T-cell (primary cell): Measurements from ENCODE around the gene GPR139. TPM values are rescaled to one million over a fixed set of nuclear protein-coding genes. Genes with fewer than 3 reads are reported as not detected.

Source experiments
- ATAC-seq, 4 experiments: fragments of 200-7000 bp in 3 of 4; fragments of 150-1000 bp in 1 of 4; cut with Tn5 transposase; replicated peaks in 1 of 4; 1 replicate in 3 of 4; 2 replicates in 1 of 4; pipeline ENCODE4 v1.10.0; 2021; ENCODE audit warnings: moderate library complexity in 3 of 4, mild to moderate bottlenecking in 2 of 4, moderate number of reproducible peaks in 1 of 4
- CTCF ChIA-PET, 2 donors: fragments of 300-600 bp; sonication (Branson Sonifier 250); formaldehyde crosslinking; loops; one replicate each; lab custom pipeline; 2022; ENCODE audit warnings: antibody characterized with exemption in 2 of 2; lab: Charles Lee
- POLR2A ChIA-PET, 2 donors: fragments of 300-600 bp; sonication (Branson Sonifier 250); formaldehyde crosslinking; loops; one replicate each; lab custom pipeline; 2022; ENCODE audit warnings: antibody characterized with exemption in 2 of 2; lab: Charles Lee
- DNase-seq, 35 experiments: peaks; one replicate each; pipeline versions ENCODE4 v3.0.0 to v3.0.0-alpha.2; 2013 to 2023
- H3K27ac ChIP-seq: one replicate; pipeline ENCODE4 v1.5.1; 2013; ENCODE audit warnings: low read length
- H3K27me3 ChIP-seq, 2 experiments: replicated peaks in 1 of 2; 1 replicate in 1 of 2; 2 replicates in 1 of 2; pipeline versions ENCODE4 v1.6.1 to v1.7.0; 2013; ENCODE audit warnings: low read length in 1 of 2, mixed read lengths in 1 of 2; ENCODE audit not compliant: control insufficient read depth in 2 of 2, insufficient read depth in 2 of 2; ENCODE audit errors: extremely low read depth in 1 of 2
- H3K36me3 ChIP-seq, 2 donors: 1 replicate in 1 of 2; 2 replicates in 1 of 2; pipeline versions ENCODE4 v1.6.1 to v1.7.0; 2013; ENCODE audit warnings: low read length in 1 of 2; ENCODE audit not compliant: control insufficient read depth in 2 of 2, insufficient read depth in 1 of 2; ENCODE audit errors: extremely low read depth in 1 of 2
- H3K4me1 ChIP-seq, 2 experiments: 1 replicate in 1 of 2; 2 replicates in 1 of 2; pipeline versions ENCODE4 v1.6.1 to v1.7.0; 2013; ENCODE audit warnings: low read length in 2 of 2, mixed read lengths in 1 of 2; ENCODE audit not compliant: insufficient read depth in 2 of 2, control insufficient read depth in 1 of 2; ENCODE audit errors: extremely low read depth in 1 of 2
- H3K4me3 ChIP-seq, 2 donors: 1 replicate in 1 of 2; 2 replicates in 1 of 2; pipeline versions ENCODE4 v1.5.1 to v1.7.0; 2013; ENCODE audit warnings: mild to moderate bottlenecking in 2 of 2, low read length in 1 of 2, moderate library complexity in 1 of 2; ENCODE audit not compliant: control insufficient read depth in 1 of 2; ENCODE audit errors: extremely low read depth in 1 of 2
- H3K9me3 ChIP-seq: 2 replicates; pipeline ENCODE4 v1.7.0; 2013
- H3K27ac Mint-ChIP-seq, 2 donors: one replicate each; pipeline ENCODE4 v1.8.0; 2020 to 2021; ENCODE audit warnings: mild to moderate bottlenecking in 2 of 2, mixed read lengths in 2 of 2
- H3K27me3 Mint-ChIP-seq, 2 donors: one replicate each; pipeline ENCODE4 v1.8.0; 2021 to 2022; ENCODE audit warnings: mixed read lengths in 2 of 2
- H3K36me3 Mint-ChIP-seq: one replicate; pipeline ENCODE4 v1.8.0; 2021; ENCODE audit warnings: mixed read lengths
- H3K4me1 Mint-ChIP-seq, 3 donors: one replicate each; pipeline ENCODE4 v1.8.0; 2020 to 2022; ENCODE audit warnings: mixed read lengths in 3 of 3, mild to moderate bottlenecking in 1 of 3
- H3K4me3 Mint-ChIP-seq, 3 donors: one replicate each; pipeline ENCODE4 v1.8.0; 2020 to 2022; ENCODE audit warnings: mild to moderate bottlenecking in 3 of 3, mixed read lengths in 3 of 3, moderate library complexity in 3 of 3
- H3K9me3 Mint-ChIP-seq, 3 donors: one replicate each; pipeline ENCODE4 v1.8.0; 2020 to 2022; ENCODE audit warnings: mixed read lengths in 3 of 3
- WGBS: methylation state at CpG from one replicate; pipeline ENCODE4 v1.1.5; 2013; ENCODE audit warnings: missing lambda C conversion rate; ENCODE audit not compliant: insufficient coverage; 5-methylcytosine and 5-hydroxymethylcytosine counted together
- total RNA-seq, 35 experiments: library from RNA in 6 of 35; stranded (reverse) in 6 of 35; fragments of 120-200 nt in 1 of 35; gene quantifications; one replicate each; pipeline versions ENCODE4 v1.2.1 to v1.2.4 and lab custom pipeline; 2013 to 2026

GPR139 gene
- total RNA-seq, 5 donors from 2014 or later (not counting 1 experiment from before 2014, with no cell fraction given): not detected

DNA sequence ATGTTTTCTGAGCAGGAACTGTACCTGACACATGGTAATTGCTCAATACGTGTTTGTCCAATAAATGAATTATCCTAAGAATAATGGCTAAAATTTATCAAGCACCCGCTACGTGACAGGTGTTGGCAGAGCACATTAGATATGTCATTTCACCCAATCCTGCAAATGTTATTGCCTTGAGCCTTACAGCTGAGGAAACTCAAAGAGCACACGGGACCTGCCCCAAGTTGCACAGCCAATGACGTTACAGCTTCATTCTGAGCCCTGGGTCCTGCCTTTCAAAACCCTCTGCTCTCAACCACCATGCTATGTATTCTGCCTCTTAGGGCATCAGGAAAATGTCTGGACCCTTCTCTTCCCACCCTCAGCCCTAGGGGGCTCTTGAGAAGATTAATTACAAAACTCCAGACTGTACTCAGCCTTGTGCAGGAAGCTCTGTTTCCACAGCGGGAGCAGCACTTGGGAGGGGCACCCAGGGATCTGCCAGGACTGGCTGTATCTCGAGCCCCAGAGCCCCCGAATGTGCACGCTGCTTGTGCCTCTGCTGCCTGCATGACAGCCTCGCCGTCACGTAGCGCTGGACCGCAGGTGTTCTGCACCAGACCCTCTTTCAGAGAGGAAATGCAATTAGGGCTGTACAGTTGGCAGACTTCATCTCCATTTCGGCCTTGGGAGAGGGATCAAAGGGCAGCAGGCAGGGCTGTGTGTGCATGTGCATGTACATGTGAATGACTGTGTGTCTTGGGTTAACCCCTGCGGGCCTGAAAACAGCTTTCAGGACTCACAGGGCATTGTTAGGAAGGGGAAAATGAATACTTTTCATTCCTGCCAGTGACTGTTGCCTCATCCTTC, 71.6 kb downstream of the GPR139 start:
- WGBS: 82% methylated on average over 15 of the region's 16 CpGs

DNA sequence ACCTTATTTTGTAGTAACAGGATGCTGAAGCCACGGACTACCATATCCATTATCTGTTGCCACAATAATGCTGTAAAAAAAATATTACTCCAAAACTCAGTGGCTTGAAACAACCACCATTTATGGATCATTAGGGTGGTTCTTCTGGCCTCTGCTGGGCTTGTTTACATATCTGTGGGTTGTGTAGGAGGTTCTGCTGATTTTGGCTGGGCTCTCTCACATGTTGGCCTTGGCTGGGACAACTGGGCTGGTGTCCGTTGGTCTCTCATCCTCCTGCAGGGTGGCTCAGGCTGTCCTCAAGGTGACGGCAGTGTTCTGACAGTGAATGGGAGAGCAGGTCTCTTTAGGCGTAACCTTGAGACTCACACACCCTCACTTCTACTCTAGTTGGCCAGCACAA, 76.0 kb downstream of the GPR139 start:
- DNase-seq (no peak), ATAC-seq (no peak)
- Histone ChIP-seq H3K27ac (no peak overlapping the region), H3K9me3 (no peaks in the 10 kb centered on the region), H3K36me3 (no peaks in the 10 kb centered on the region), H3K4me1 (no peaks in the 10 kb centered on the region), H3K27me3 (peaks cover 0 to 6% of the 10 kb centered on the region in 2 experiments), H3K4me3 (no peak overlapping the region)
- no CpG with 5 or more reads among the region's 4 CpGs for WGBS
- Mint-ChIP-seq H3K4me1 (no peaks in the 10 kb centered on the region), H3K27ac (no peak overlapping the region), H3K36me3 (no peaks in the 10 kb centered on the region), H3K9me3 (peaks cover 0 to 3% (median 0%) of the 10 kb centered on the region in 3 donors), H3K27me3 (peaks cover 6 to 11% of the 10 kb centered on the region in 2 donors), H3K4me3 (no peak overlapping the region)
- CTCF ChIA-PET: interaction anchor here in 1 of 2 donors (0.6 kb wide), 1 partner anchor 138 kb away, joined by 4 read pairs; no protein-coding TSS in a partner anchor
- POLR2A ChIA-PET: no interaction called here

More for the DNA sequence above, 71.6 kb downstream of the GPR139 start:
- Mint-ChIP-seq H3K4me1 (no peaks in the 10 kb centered on the region), H3K27me3 (peaks cover 5 to 9% of the 10 kb centered on the region in 2 donors), H3K27ac (no peak overlapping the region), H3K9me3 (peaks cover 0 to 3% (median 0%) of the 10 kb centered on the region in 3 donors), H3K36me3 (no peaks in the 10 kb centered on the region), H3K4me3 (no peak overlapping the region)
- ATAC-seq (no peak), DNase-seq (no peak)
- ChIA-PET POLR2A (interaction anchor here in 1 of 2 donors (0.6 kb wide), 1 partner anchor 164 kb away, joined by 3 read pairs; no protein-coding TSS in a partner anchor), CTCF (no interaction called here)
- Histone ChIP-seq H3K27me3 (peaks cover 0 to 4% of the 10 kb centered on the region in 2 experiments), H3K4me3 (no peak overlapping the region), H3K4me1 (no peaks in the 10 kb centered on the region), H3K9me3 (no peaks in the 10 kb centered on the region), H3K36me3 (no peaks in the 10 kb centered on the region), H3K27ac (no peak overlapping the region)

DNA sequence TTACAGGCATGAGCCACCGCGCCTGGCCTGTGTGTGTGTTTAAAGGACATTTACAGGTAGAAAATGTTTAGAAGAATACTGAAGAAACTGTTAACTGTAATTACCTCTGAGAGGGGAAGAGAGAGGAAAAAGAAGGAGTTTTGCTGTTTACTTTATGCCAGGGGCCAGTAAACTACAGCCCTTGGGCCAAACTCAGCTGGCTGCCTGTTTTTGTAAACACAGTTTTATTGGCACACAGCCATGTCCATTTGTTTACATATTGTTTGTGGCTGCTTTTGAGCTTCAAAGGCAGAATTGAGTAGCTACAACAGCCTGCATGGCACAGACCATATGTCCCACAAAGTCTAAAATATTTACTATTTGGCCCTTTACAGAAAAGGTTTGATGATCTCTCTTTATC, 76.4 kb downstream of the GPR139 start:
- H3K27ac ChIP-seq: no peak overlapping the region
- H3K27me3 ChIP-seq: peaks cover 0 to 5% of the 10 kb centered on the region in 2 experiments
- no peaks in the 10 kb centered on the region for H3K36me3 ChIP-seq

DNA sequence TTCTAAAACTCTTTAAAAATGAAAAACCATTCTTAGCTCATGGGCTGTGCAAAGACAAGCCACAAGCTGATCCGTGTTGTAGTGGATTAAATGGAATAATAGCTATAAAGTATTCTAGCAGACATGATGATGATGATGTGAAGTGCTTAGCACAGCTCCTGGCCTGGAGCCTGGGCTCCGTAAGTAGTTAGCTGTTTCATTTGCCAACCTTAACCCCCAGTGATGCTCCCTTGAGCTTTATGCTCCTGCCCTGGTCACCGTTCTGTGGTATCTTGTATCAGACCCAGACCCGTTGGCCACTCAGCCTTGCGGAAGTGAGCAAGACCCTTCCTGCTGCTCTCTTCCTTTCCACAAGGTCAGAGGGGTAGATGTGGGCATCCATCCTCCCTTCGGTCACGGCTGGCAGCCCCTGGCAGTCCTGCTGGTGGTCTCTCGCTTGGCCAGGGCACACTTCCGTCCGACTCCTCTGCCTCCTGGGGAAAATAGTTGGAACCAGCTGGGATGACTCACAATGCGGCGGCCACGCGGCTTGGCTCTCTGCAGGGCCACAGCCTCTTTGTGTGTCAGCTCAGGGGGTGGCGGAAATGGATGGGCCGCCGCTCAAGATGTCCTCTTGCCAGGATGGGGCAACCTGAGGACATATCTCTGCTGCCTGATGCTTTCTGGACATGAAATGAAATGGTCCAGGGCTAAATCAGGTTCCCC, 79.1 kb downstream of the GPR139 start:
- no peaks in the 10 kb centered on the region for H3K36me3 ChIP-seq
- WGBS: 84% methylated on average over 14 of the region's 17 CpGs
- peaks cover 2 to 14% of the 10 kb centered on the region in 2 donors for H3K27me3 Mint-ChIP-seq
- no peak overlapping the region for H3K27ac Mint-ChIP-seq
- CTCF ChIA-PET: no interaction called here
- H3K4me1 ChIP-seq: no peaks in the 10 kb centered on the region
- no peaks in the 10 kb centered on the region for H3K36me3 Mint-ChIP-seq
- ATAC-seq: no peak
- no peaks in the 10 kb centered on the region for H3K4me1 Mint-ChIP-seq
- no peak overlapping the region for H3K4me3 ChIP-seq
- no peak for DNase-seq
- H3K4me3 Mint-ChIP-seq: no peak overlapping the region
- POLR2A ChIA-PET: no interaction called here
- H3K9me3 ChIP-seq: no peaks in the 10 kb centered on the region
- H3K27me3 ChIP-seq: peaks cover 0 to 2% of the 10 kb centered on the region in 2 experiments
- H3K9me3 Mint-ChIP-seq: peaks cover 0 to 3% (median 2%) of the 10 kb centered on the region in 3 donors
- H3K27ac ChIP-seq: no peak overlapping the region

More for the DNA sequence above, 76.4 kb downstream of the GPR139 start:
- Histone ChIP-seq H3K4me3 (no peak overlapping the region), H3K9me3 (no peaks in the 10 kb centered on the region), H3K4me1 (no peaks in the 10 kb centered on the region)
- 90% methylated on average over 2 of the region's 2 CpGs for WGBS
- H3K4me3 Mint-ChIP-seq: no peak overlapping the region
- no peaks in the 10 kb centered on the region for H3K36me3 Mint-ChIP-seq
- POLR2A ChIA-PET: no interaction called here
- CTCF ChIA-PET: no interaction called here
- ATAC-seq (no peak), DNase-seq (no peak)
- H3K9me3 Mint-ChIP-seq: peaks cover 0 to 3% (median 0%) of the 10 kb centered on the region in 3 donors
- H3K27me3 Mint-ChIP-seq: peaks cover 6 to 10% of the 10 kb centered on the region in 2 donors
- no peak overlapping the region for H3K27ac Mint-ChIP-seq
- no peaks in the 10 kb centered on the region for H3K4me1 Mint-ChIP-seq

DNA sequence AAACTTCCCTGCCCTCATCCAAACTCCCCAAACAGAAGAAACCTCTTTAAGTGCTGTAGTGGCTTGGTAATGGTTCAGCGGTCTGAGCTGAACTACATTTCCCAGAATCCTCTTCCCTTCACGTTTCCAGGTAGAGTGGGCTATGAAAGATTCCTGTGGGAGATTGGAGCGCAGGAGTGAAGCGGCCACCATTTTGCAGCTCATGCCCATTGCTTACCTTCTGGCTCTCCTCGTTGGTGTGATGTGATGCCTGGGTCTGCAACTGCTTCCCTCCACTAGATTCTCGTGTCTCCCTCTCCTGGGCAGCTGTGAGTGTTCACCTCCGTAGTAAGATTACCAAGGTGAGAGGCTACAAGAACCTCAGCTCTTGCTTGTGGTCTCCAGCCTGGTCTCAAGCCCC, 82.1 kb downstream of the GPR139 start:
- no peaks in the 10 kb centered on the region for H3K36me3 Mint-ChIP-seq
- peaks cover 0 to 2% of the 10 kb centered on the region in 2 experiments for H3K27me3 ChIP-seq
- no peaks in the 10 kb centered on the region for H3K36me3 ChIP-seq
- H3K9me3 ChIP-seq: no peaks in the 10 kb centered on the region
- 74% methylated on average over 3 of the region's 7 CpGs for WGBS
- H3K27ac ChIP-seq: no peak overlapping the region
- ChIA-PET POLR2A (no interaction called here), CTCF (no interaction called here)
- no peak overlapping the region for H3K27ac Mint-ChIP-seq
- no peaks in the 10 kb centered on the region for H3K4me1 Mint-ChIP-seq
- H3K9me3 Mint-ChIP-seq: peaks cover 0 to 3% (median 2%) of the 10 kb centered on the region in 3 donors
- peaks cover 0 to 15% of the 10 kb centered on the region in 2 donors for H3K27me3 Mint-ChIP-seq
- no peak overlapping the region for H3K4me3 Mint-ChIP-seq
- H3K4me1 ChIP-seq: no peaks in the 10 kb centered on the region
- ATAC-seq (no peak), DNase-seq (no peak)
- H3K4me3 ChIP-seq: no peak overlapping the region

DNA sequence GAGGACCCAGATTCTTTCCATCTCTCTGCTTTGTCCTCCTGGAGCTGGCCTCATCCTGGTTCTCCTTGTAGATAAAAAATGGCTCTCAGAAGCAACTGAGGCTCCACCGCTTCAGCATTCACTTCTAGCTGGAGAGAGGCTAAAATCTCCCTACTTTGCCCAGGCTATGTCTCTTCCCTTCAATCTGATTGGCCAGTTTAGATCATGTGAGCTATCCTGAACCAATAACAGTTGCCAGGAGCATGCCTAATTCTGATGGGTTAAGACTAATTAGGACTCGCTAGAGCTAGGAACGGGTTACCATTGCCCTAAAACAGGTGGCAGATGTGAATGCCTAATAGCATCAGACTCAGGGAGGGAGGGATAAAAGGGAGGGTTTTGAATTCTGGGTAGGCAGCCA, 89.6 kb downstream of the GPR139 start:
- no peak overlapping the region for H3K27ac ChIP-seq
- WGBS: 88% methylated on average over 2 of the region's 3 CpGs
- ChIA-PET POLR2A (no interaction called here), CTCF (no interaction called here)
- ATAC-seq: no peak
- H3K4me1 Mint-ChIP-seq: no peaks in the 10 kb centered on the region
- H3K27ac Mint-ChIP-seq: no peak overlapping the region
- H3K27me3 Mint-ChIP-seq: peaks cover 3 to 12% of the 10 kb centered on the region in 2 donors
- H3K36me3 Mint-ChIP-seq: no peaks in the 10 kb centered on the region
- no peaks in the 10 kb centered on the region for H3K9me3 ChIP-seq
- H3K4me1 ChIP-seq: no peaks in the 10 kb centered on the region
- H3K27me3 ChIP-seq: no peaks in the 10 kb centered on the region
- no peak overlapping the region for H3K4me3 ChIP-seq
- no peak for DNase-seq
- no peaks in the 10 kb centered on the region for H3K9me3 Mint-ChIP-seq
- H3K4me3 Mint-ChIP-seq: no peak overlapping the region
- H3K36me3 ChIP-seq: no peaks in the 10 kb centered on the region
